Measurements from ENCODE around the gene DPH6.

The DPH6 gene

GRCh38 chr15:35323141-35323540 is 222.8 kb downstream of the DPH6 start:
- no peak for TF ChIP-seq CTCF (IDR thresholded peaks at IDR 0.05; ENCODE audit: insufficient read depth, missing control alignments)
- FAIRE-seq (no peak), DNase-seq (ENCODE audit: insufficient read length, low spot score) (no peak)

- DNase-seq (ENCODE audit: insufficient read length, low spot score) (no peak), FAIRE-seq (no peak)
- TF ChIP-seq CTCF (IDR thresholded peaks at IDR 0.05; ENCODE audit: insufficient read depth, missing control alignments): no peak
Observed at GRCh38 chr15:35321926-35322325, 224.0 kb downstream of the DPH6 start.

- FAIRE-seq: no peak
- no peak for DNase-seq (ENCODE audit: insufficient read length, low spot score)
- no peak for TF ChIP-seq CTCF (IDR thresholded peaks at IDR 0.05; ENCODE audit: insufficient read depth, missing control alignments)
Observed at GRCh38 chr15:35320911-35321310, 225.1 kb downstream of the DPH6 start.
